HG03066 (cell line): ENCODE data around the gene GALNT1.

Experiments used
- ATAC-seq: cut with Tn5 transposase; IDR thresholded peaks from one replicate; pipeline ENCODE4 v1.9.1; 2021; ENCODE audit warnings: low read depth; ENCODE audit not compliant: unreplicated experiment

GALNT1 gene

DNA sequence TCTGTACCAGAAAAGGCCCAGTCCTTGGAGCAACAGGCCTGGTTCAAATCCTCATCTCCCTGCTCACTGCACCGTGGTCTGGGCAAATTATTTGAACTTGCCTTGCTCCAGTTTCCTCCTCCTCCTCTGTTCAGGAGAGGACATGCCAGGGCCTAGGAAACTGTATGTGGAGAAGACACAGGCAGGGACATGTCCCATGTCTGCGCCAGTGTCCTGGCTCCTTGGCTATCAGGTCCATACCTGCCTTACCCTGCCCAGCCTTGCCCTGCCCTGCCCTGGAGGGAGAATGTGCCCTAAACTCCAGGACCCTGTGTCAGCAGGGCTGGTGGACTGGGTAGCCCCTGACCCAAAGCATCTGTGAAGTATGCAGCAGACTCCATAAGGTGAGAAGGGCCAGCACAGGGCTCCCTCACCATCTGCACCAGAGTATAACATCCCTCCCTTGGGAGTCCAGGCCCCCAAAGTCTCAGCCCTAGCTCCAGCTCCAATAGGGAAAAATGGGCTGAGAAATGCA is 165.3 kb downstream of the GALNT1 start:
- ATAC-seq = no peak

DNA sequence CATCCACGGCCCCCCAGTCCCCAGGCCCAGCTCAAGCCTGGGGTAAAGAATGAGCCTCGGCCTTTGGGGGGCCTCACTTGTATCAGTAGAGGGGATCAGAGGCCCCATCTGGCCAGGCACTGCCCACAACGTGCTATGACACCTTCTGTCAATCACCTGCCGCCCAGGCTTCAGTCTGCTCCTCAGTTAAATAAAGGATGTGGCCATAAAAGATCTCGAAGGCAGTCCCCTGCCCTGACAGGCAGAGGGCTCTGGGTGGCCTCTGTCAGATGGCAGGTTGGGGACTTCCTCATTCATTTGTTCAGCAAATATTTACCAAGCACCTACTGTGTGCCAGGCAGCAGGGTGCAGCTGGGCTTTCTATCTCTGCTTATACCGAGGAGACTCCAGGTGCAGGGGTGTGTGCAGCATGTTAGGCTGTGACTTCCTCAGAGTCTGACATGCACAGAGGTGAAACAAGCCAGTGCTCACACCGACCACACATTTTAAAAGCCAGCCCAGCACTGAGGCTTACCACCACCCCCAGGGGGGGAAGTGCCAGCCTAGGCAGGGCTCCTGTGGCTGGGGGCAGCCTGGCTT is 166.4 kb downstream of the GALNT1 start:
- ATAC-seq = no peak

DNA sequence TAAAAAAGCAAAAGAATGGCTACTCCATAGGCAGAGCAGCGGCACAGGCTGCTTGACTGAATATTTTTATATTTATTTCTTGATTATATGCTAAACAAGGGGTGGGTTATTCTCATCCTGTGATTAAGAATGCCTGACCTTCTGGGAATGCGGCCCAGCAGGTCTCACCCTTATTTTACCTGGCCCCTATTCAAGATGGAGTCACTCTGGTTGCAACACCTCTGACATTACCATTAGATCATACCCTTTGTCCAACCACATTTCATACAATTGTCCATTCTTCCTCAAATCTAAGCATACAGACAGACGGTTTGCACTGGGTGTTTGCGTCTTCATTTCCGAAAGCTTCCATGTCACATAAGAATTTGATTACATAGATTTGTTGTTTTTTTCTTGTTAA is 168.2 kb downstream of the GALNT1 start:
- ATAC-seq = no peak

DNA sequence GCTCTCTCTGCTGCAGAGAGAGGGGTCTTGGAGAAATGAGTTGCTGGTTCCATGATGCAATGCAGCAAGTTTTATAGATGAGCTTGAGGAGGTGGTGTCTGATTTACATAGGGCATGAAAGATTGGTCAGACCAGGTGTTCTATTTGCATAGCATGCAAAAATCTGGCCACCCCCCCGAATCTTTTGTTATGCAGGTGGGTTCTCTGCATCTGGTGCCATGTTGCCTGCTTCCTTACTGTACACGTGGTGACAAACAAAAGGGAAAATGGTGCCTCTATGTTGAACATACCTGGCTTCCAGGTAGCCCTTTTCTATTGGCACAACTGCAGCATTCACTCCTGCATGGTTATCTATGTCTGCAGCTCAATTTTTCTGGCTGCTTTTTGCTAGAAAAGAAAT is 169.4 kb downstream of the GALNT1 start:
- ATAC-seq = no peak

DNA sequence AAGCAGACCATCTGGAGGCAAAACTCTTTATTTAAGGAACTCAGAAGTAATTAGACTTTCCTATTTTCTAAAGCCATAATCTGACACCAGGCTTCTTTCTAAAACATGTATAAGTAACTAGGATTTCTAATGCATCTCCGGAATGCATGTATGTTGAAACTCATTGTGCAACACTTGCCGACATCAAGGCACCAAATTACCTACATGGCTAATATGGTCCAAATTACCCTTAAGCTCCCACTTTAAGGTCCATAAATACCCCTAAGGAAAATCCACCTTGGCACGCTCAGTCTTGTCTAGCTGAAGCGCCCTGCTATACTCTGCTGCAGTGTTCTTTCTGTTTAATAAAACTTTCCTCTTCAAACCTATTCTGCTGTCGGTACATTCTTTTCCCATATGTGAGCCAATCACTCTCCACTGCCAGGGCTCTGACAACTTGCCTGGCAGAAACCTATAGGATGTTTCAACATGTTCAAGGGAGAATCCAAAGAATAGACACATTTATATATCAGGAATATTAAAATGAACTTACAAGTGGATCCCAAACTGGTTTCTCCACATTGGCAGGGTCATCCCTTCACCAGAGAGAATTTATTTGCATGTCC is 171.9 kb downstream of the GALNT1 start:
- ATAC-seq = no peak

DNA sequence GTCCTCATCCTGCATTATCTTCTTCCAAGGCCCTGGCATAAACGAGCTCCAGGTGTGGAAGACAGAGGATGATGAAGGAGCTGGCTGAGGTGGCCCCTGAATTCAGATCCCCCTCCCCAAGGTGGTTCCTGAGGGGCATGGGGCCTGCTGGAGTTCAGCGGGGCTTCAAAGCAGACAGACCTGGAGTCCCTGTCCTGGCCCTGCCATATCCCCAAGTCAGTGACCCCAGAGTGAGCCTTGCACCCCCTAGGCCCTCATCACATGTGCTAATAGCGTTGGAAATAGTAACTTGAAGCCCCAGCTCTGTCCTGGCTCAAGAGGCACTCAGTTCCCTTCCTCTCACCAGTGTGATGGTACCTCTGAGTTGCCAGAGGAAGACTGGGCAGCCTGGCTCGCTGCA is 172.9 kb downstream of the GALNT1 start:
- ATAC-seq = no peak

DNA sequence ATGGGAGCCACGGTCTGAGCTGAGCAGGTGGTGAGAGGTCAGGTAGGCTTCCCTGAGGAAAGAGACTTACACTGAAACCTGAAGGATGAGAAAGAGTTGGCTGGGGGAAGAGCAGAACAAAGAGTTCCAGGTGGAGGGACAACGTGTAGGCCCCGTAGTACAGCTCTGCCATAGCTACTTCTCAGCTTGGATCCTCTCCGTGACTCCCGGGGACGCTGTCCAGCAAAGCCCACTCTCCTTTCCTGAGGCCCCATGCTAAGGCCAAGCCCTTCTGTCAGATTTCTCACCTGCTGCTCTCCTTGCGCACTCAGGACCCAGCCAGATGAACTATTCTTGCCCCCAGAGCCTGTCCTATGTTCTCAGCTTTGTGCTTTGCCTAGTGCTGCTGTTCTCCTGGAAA is 173.8 kb downstream of the GALNT1 start:
- ATAC-seq = no peak

DNA sequence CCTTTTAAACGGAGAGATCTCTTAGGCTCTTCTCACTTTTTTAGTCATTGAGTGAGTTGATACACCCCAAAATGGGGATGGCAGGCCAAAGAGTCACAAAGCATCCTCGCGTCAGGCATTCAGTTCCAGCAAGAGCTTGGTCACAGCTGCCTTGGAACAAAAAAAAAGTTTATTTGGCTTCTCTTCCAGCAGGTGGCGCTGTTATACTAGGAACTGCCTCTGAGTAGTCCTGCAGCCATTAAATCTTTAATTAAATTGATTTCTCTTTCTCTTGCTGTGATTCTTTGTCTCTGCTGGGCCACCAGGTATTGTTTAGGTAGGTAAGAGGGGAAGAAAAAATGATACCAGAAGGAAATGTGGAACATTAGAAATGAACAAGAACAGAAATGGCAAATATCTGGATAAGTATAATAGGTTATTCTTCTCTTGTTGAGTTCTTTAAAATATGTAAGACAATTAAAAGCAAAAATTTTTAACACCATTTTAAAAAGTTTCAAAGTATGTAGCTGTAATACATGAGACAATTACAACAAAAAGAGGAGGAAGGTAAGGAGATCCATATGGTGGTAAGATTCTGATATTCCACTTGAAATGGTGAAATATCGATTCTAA is 175.1 kb downstream of the GALNT1 start:
- ATAC-seq = no peak
